Suprapubic skin (tissue), 4 donors: ENCODE results near the gene TMEM114. TPM values are rescaled to one million over a fixed set of nuclear protein-coding genes. Genes with fewer than 3 reads are reported as not detected.
A peak's percentile ranks its signal among the peaks of the same experiment; 100 is the strongest.

Experiments used
- DNase-seq, 2 donors: peaks; one replicate each; pipeline ENCODE4 v3.0.0-alpha.2; 2019; ENCODE audit warnings: low spot score in 2 of 2
- H3K27ac ChIP-seq: fragments of 200-600 bp; sonication (generic); one replicate; pipeline ENCODE4 v1.5.1; 2019
- H3K27me3 ChIP-seq: fragments of 200-600 bp; sonication (generic); one replicate; pipeline ENCODE4 v1.5.1; 2019
- H3K36me3 ChIP-seq: fragments of 200-600 bp; sonication (generic); one replicate; pipeline ENCODE4 v1.5.1; 2019
- H3K4me1 ChIP-seq: fragments of 200-600 bp; sonication (generic); one replicate; pipeline ENCODE4 v1.5.1; 2019
- H3K4me3 ChIP-seq: fragments of 200-600 bp; sonication (generic); one replicate; pipeline ENCODE4 v1.5.1; 2019; ENCODE audit warnings: mild to moderate bottlenecking
- H3K9me3 ChIP-seq: fragments of 200-600 bp; sonication (generic); one replicate; pipeline ENCODE4 v1.5.1; 2019
- EP300 ChIP-seq: sonication (generic); formaldehyde crosslinking; IDR thresholded peaks from one replicate; pipeline ENCODE4 v1.6.1; 2017; ENCODE audit warnings: antibody characterized with exemption
- POLR2A ChIP-seq, 2 donors: fragments of 450-650 bp; IDR thresholded peaks; one replicate each; pipeline ENCODE4 v1.6.1; 2017; ENCODE audit warnings: antibody characterized with exemption in 2 of 2, mild to moderate bottlenecking in 2 of 2, moderate library complexity in 2 of 2
- POLR2AphosphoS5 ChIP-seq, 3 donors: sonication (generic); formaldehyde crosslinking; IDR thresholded peaks; one replicate each; pipeline ENCODE4 v1.6.1; 2017; ENCODE audit warnings: antibody characterized with exemption in 3 of 3
- WGBS: methylation state at CpG from one replicate; pipeline ENCODE4 v1.1.5; 2018; 5-methylcytosine and 5-hydroxymethylcytosine counted together
- total RNA-seq, 4 donors: library from RNA; depleted of rRNA; stranded (reverse); fragments of >200 nt; gene quantifications; one replicate each; pipeline ENCODE4 v1.1.0, GENCODE V29; 2016
- TF ChIP-seq, protein P1 (sequence below), 2 donors: fragments of 200-600 bp in 1 of 2; fragments of 450-650 bp in 1 of 2; sonication (generic) in 1 of 2; IDR thresholded peaks; one replicate each; pipeline ENCODE4 v1.5.1; 2016 to 2019; ENCODE audit warnings: antibody characterized with exemption in 2 of 2, mild to moderate bottlenecking in 1 of 2, moderate library complexity in 1 of 2

TMEM114 gene
- total RNA-seq, 4 donors from 2014 or later = not detected

DNA sequence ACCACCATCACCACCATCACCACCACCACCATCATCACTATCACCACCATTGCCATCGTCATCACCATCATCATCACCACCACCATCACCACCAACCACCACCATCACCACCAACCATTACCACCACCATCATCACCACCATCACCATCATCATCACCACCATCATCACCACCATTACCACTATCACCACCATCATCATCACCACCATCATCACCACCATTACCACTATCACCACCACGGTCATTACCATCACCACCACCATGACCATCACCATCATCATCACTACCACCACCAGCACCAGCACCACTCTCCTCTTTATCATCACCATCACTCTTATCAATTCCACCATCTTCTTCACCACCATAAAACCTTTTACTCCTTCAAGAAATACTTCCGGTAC, 1.1 kb upstream of the TMEM114 start:
- no peaks in the 10 kb centered on the region for H3K36me3 ChIP-seq
- H3K27ac ChIP-seq = no peak overlapping the region
- H3K27me3 ChIP-seq = peaks cover 54% of the 10 kb centered on the region
- DNase-seq = no peak
- no peak for TF ChIP-seq EP300
- TF ChIP-seq, protein P1, sequence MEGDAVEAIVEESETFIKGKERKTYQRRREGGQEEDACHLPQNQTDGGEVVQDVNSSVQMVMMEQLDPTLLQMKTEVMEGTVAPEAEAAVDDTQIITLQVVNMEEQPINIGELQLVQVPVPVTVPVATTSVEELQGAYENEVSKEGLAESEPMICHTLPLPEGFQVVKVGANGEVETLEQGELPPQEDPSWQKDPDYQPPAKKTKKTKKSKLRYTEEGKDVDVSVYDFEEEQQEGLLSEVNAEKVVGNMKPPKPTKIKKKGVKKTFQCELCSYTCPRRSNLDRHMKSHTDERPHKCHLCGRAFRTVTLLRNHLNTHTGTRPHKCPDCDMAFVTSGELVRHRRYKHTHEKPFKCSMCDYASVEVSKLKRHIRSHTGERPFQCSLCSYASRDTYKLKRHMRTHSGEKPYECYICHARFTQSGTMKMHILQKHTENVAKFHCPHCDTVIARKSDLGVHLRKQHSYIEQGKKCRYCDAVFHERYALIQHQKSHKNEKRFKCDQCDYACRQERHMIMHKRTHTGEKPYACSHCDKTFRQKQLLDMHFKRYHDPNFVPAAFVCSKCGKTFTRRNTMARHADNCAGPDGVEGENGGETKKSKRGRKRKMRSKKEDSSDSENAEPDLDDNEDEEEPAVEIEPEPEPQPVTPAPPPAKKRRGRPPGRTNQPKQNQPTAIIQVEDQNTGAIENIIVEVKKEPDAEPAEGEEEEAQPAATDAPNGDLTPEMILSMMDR (IDR thresholded peaks at IDR 0.05) = no peak
- TF ChIP-seq POLR2AphosphoS5 (IDR thresholded peaks at IDR 0.05) = no peak
- no peak for TF ChIP-seq POLR2A (IDR thresholded peaks at IDR 0.05)
- no peak overlapping the region for H3K4me3 ChIP-seq
- WGBS = 95% methylated on average over 3 of the region's 3 CpGs
- no peaks in the 10 kb centered on the region for H3K9me3 ChIP-seq
- H3K4me1 ChIP-seq = peaks cover 13% of the 10 kb centered on the region

DNA sequence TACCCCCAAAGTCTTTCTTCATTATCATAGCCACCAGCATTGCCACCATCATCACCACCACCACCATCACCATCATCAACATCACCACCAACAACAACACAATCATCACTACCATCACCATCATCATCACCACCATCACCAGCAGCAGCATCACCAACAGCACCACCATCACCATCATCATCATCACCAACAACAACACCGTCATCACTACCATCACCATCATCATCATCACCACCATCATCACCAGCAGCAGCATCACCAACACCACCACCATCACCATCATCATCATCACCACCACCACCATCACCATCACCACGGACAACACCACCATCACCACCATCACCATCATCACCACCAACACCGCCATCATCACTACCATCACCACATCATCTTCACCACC, 500 bp upstream of the TMEM114 start:
- DNase-seq = no peak
- WGBS = 95% methylated on average over 3 of the region's 3 CpGs
- Histone ChIP-seq H3K27ac (no peak overlapping the region), H3K9me3 (no peaks in the 10 kb centered on the region), H3K4me1 (peaks cover 13% of the 10 kb centered on the region), H3K36me3 (no peaks in the 10 kb centered on the region), H3K4me3 (no peak overlapping the region), H3K27me3 (peaks cover 54% of the 10 kb centered on the region)
- TF ChIP-seq POLR2AphosphoS5 (IDR thresholded peaks at IDR 0.05) = no peak
- TF ChIP-seq EP300 = no peak
- TF ChIP-seq POLR2A (IDR thresholded peaks at IDR 0.05) = no peak
- TF ChIP-seq, protein P1 (IDR thresholded peaks at IDR 0.05) = no peak

DNA sequence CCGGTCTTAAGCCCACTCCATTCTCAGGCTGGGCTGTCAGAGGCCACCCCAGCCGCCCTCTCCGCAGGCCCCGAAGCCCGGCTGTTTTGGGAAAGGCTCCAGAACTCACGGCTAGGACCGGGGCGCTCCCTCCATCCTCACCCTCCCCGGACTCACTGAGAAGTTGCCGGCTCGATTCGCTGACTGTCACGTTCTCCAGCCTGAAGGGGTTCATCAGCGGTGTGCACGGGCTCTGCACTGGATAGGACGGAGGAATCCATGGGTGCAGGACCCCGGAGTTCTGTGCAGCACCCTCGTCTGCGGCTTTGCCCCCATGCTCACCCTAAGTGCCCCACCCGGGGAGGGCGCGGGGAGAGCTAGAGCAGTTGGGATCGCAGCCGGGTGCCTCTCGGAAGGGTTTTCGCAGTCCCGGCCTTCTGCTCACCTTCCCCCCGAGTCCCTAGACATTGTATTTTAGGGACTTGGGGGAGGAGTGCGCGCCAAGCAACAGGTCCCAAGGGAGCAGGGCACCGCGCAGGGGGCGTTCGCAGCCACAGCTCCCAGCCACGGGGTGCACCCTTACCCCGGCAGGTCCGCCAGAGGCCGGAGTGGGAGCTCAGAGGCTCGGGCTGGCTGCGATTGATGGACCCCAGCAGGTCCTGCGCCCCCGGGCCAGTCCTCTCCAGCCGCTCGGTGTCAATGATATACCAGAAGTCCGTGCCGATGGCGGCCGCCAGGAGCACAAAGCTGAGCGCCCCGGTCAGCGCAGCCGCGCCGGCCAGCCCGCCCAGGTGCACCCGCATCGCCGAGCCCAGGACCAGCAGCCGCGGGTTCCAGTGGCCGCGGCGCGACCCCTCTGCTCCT, 1.0 kb downstream of the TMEM114 start:
- 0% methylated on average over 6 of the region's 64 CpGs for WGBS
- no peak overlapping the region for H3K27ac ChIP-seq
- H3K4me1 ChIP-seq = peaks cover 13% of the 10 kb centered on the region
- H3K27me3 ChIP-seq = peaks cover 54% of the 10 kb centered on the region
- H3K4me3 ChIP-seq = peak overlapping the region; percentile 33
- no peak for TF ChIP-seq POLR2AphosphoS5 (IDR thresholded peaks at IDR 0.05)
- TF ChIP-seq POLR2A (IDR thresholded peaks at IDR 0.05) = no peak
- no peak for TF ChIP-seq EP300
- TF ChIP-seq, protein P1 (IDR thresholded peaks at IDR 0.05) = no peak
- H3K9me3 ChIP-seq = no peaks in the 10 kb centered on the region
- DNase-seq = no peak
- no peaks in the 10 kb centered on the region for H3K36me3 ChIP-seq

DNA sequence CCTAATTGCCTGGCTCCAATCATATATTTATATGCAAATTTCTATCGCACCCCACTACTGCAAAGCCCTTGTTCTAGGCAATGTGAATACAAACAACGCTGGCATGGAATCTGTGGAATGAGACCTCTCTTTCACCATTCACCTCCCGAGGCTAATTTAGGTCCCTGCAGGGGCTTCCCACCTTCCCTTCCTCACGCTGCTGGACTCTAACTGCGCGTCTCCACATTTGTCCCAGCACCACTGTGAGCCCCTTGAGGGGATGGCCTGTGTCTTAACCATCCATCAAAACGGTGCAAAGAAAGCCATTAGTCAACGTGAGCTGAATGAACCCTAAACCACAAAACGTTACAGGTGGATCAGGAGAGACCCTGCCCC, 1.6 kb downstream of the TMEM114 start:
- Histone ChIP-seq H3K36me3 (no peaks in the 10 kb centered on the region), H3K27me3 (peaks cover 54% of the 10 kb centered on the region), H3K4me1 (peaks cover 13% of the 10 kb centered on the region), H3K9me3 (no peaks in the 10 kb centered on the region), H3K4me3 (no peak overlapping the region), H3K27ac (no peak overlapping the region)
- no peak for TF ChIP-seq EP300
- TF ChIP-seq POLR2AphosphoS5 (IDR thresholded peaks at IDR 0.05) = no peak
- TF ChIP-seq, protein P1 (IDR thresholded peaks at IDR 0.05) = no peak
- TF ChIP-seq POLR2A (IDR thresholded peaks at IDR 0.05) = no peak
- no peak for DNase-seq
- WGBS = 12% methylated on average over 9 of the region's 9 CpGs

DNA sequence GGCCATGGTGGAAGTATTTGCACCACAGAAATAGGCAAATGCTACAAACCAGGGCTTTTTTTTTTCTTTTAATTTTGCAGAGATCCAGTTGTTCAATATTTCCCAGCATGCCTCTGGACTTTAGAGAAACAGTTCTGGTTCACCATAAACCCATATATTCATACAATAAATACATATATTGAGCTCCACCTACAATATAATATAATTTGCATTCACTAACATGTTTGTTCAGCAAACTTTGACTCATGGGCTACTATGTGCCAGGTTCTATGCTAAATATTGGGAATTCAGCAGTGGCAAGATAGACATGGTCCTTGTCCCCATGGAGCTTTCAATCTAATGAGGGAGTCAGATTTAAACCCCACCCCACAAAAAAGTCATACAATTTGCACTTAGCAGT, 3.2 kb downstream of the TMEM114 start:
- Histone ChIP-seq H3K36me3 (no peaks in the 10 kb centered on the region), H3K4me1 (peaks cover 13% of the 10 kb centered on the region), H3K27me3 (peaks cover 44% of the 10 kb centered on the region), H3K9me3 (no peaks in the 10 kb centered on the region), H3K4me3 (no peak overlapping the region), H3K27ac (no peak overlapping the region)
- no peak for TF ChIP-seq POLR2AphosphoS5 (IDR thresholded peaks at IDR 0.05)
- TF ChIP-seq, protein P1 (IDR thresholded peaks at IDR 0.05) = no peak
- no peak for DNase-seq
